Measurements from ENCODE around the gene ARL6IP1.
"Not testable (repeated sequence)": the region's sequence is repeated elsewhere in the genome, so short reads cannot be mapped to it uniquely, and the experiment has no call there.

The ARL6IP1 gene

DNA sequence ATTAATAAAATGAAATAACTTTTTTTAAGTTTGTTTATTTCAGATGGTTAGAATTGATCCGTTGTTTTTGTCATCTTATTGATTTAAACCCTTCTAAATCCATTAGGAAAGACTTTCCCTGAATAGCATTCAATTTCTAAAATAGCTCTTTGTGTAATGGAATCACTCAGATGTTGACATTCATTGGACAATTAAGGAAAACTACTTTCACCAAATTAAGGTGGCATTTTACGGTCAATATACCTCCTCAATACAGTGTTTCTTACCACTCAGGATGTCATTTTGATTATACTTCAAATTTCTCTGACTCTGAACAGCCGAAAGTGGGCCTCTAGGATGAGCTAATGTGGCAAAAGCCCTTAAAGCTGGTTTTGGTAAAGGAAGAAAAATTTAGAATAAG is 1.8 kb downstream of the ARL6IP1 start:
- no peak for DNase-seq (ENCODE audit: low read depth)

DNA sequence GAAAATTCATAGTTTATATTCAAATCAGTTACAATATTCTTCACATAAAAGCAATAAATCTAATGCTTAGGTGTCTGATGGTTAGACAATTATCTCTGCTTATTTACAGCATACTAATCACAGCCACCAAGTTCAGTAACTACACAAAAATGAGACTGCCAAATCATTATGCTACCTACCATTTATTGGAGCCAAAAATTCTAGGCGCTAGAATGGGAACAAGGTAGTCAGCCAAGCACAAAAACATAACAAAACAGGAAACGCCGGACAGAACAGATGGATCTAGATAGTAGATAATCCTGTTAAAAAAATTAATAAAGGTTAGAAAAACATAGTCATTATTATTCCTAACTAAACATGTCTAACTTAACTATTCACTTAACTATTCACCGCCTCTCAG is 3.6 kb downstream of the ARL6IP1 start:
- no peak for DNase-seq (ENCODE audit: low read depth)

DNA sequence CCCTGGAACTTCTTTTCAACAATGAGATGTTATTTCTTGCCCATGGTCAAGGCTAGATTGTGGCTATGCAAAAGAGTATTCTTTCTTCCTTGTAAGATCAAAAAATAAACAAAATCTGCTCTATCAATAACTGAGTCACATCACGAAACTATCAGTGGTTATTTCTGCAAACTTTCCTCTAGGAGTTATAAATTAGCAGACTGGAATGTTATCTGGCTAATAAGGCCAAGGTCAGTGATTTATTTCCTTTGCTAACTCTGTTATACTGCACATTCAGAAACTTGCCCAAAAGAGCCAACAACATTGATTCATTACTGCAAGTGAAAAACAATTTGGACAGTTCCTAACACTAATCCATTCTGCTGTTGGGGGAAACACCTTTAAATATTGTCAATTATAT is 5.0 kb downstream of the ARL6IP1 start:
- no peak for DNase-seq (ENCODE audit: low read depth)

DNA sequence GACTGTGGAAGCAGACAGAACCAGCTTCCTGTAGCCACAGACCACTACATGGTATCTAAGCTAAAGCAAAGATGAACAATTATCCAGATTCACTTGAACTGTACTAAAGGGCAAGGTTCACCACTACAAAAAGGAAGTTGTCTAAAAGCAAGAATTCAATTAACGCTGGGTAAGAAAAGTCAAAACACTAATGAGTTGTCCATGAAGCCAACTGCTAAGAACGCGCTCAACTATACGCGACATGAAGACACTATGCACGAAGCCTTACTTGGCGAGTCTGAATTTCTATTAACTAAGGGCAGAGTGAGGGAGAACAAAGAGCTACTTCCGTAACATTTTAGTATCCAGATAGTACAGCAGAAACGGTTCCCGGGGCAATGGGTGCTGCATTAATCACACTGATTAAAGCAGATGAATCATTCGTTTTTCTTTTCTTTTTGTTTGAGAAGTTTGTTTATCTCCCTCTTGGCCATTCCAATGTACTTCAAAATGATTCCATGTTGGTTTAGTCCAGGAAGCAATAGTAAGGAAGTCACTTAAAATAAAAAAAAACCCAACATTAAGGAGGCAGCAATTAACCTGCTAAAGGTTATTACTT is 8.4 kb downstream of the ARL6IP1 start:
- DNase-seq (ENCODE audit: low read depth): no peak

DNA sequence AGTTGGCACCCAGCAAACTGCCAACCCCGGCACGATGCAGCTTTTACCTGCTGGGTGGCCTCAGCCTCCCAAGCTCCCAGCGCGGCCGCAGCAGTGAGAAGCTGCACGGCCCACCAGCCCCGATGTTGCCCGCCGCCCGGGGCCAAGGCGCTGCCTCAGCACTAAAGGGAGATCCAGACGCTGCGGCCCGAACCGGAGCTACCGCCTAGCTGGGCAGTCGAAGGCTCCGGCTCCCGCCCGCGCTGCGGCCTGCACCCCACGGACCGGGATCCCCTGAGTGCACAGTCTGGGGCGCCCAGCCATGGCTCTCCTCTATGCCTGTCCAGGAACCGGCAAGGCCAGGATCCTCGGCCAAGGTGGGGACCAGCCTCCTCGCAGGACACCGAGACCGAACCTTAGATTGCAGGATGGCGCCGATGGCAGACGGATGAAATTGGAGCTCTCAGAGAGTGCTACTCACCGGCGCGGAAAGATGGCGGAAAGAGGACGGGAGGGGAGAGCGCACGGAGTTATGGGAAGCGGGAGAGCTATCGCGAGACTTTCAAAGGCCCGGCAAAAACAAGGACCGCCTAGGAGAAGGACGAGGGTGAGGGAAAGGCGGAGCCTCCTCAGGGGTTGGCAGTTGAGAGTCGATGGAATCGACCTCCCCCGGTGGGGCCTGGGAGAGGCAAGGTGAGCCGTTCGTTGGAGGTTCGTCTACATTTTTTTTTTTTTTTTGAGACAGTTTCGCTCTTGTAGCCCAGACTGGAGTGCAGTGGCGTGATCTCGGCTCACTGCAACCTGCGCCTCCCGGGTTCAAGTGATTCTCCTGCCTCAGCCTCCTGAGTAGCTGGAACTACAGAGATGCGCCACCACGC is 11.3 kb downstream of the ARL6IP1 start, which contains the start of gene RPS15A:
TSS of gene RPS15A (minus strand) at position 485 of the 857 bp plus-strand sequence. CDS start 1,221 bp downstream, outside the sequence.
- DNase-seq (ENCODE audit: low read depth): peak; percentile 93

DNA sequence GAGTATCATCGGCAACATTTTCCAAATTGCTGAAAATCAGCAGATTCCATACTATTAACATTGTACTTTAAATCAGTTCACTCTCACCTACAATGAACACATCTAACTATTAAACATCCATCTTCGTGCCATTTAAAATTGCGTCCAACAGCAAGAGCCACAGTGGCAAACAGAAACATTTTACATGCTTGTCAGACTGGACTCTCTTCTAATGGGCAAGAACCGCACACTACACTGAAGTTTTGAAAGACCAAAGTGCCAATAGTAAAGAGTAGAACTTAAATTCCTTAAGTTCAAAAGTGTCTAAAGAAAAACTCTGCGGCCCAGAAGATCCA is 11.9 kb downstream of the ARL6IP1 start:
- DNase-seq (ENCODE audit: low read depth): no peak

DNA sequence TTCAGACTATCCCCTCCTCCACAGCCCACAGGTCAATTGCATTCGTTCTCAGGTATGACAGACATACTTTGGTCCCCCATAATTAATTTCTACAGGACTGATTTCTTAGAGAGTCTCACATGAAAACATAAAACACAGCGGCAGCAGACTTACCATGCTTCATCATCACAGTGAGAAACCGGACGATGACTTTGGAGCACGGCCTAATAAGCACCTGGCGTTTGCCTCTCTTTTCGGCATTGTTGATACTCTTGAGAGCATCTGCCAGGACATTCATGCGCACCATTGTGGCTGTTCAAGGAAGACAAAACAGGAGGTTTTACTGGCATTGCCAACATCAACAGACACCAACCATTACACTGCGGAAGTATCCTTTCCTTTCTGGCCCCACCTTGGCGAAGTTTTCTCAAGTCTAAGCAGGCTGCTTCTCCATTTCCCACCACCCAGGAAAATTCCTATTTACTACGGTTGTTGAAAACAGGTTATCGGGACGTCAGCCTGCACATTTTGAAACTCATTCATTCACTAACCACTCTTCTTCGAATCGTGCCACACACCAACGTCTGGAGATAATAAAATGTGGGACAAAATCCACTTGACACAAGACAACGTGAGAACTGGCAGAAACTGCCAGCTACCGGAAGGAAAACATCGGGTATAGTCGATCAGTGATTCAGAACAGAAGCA is 12.4 kb downstream of the ARL6IP1 start:
- no peak for DNase-seq (ENCODE audit: low read depth)

DNA sequence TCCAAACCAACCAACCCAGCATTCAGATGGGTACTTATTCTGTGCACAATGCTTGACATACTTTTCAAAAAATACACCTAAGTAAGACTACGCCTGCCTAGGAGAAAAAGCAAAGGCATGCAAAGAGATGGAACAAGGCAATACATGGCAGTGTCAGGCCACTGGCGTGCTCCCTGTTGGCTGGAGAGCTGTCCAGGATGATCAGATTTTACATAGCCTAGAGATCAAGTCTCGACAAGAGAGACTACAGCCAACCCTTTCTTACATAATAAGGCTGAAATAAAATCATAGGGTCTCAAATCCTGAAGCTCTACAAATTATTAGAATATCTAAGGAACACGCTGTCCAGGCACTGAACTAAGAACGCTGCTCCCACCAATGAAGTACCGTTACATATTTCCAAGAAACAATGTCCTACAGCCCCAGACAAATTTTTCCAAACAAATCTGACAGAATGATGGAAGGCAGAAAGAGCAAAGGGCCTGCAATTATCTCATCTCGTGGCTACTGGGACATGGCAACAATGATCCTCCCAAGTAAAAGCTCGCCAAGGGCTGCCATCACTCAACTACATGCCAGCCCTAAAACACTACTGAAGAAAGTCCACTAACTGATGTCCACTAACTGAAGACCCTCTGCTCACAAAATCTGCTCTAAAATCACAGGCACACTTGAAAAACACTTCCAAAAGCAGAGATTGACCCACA is 16.3 kb downstream of the ARL6IP1 start:
- DNase-seq (ENCODE audit: low read depth): no peak

DNA sequence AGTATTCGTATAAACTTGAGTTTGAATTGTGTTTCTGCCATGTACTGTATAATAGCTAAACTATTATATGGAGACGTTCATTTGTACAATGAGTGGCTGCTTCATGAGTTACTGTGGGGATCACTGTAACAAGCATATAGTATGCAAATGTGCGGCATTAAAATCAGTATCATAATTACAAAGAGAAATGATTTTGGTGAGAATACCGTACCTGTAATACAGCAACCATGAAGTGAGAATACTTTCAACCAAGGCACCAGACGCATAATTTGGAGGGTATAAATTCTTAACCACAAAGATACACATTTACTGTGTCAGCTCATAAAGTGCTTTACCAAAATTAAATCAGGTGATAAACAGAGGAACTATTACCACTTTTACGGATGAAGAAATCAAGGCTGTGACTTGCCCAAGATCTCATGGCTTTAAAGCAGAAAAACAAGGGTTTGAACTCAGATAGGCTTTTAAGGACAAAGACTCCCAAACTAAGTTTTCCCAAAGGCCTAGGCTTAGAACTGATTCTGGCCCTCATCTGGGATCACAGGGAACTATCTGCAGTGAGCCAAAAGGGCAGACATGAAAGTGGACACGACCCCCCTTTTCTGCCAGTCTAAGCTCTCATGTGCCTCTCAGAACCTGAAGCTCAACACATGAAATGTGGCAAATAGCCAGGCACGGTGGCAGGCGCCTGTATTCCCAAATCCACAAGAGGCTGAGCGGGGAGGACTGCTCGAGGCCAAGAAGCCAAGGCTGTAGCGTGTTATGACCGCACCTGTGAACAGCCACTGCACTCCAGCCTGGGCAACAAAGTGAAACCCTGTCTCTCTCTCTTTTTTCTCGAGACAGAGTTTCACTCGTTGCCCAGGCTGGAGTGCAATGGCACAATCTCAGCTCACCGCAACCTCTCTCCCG is 17.7 kb downstream of the ARL6IP1 start:
- no peak for DNase-seq (ENCODE audit: low read depth)

DNA sequence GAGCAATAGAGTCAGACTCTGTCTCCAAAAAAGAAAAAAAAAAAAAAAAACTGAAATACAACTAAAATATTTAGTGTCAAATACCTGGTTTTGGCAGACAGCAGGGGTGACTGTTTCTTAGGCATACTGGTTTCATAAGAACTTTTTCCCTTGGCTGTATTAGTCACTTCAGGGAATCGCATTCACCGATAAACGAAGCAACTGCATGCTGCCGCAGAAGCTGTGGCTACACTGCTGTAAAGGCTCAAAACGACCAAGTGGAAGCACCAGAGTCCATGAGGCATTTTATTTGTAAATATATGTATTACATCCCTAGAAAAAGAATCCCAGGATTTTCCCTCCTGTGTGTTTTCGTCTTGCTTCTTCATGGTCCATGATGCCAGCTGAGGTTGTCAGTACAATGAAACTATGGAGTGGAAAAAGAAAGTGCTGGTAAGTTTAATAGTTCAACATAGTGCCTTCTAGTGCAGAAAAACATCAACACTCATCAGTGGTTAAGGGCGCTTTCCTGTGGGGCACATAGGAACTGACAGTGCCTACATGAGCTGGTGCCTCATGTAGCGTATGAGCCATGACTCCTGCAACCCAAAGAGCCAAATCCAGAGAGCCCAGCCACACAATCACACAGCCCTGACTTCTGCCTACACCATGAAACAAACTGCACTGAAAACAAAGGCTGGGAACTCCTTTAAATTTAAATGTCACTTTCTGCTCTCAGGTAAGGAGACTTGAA is 18.5 kb downstream of the ARL6IP1 start:
- DNase-seq (ENCODE audit: low read depth): no peak

DNA sequence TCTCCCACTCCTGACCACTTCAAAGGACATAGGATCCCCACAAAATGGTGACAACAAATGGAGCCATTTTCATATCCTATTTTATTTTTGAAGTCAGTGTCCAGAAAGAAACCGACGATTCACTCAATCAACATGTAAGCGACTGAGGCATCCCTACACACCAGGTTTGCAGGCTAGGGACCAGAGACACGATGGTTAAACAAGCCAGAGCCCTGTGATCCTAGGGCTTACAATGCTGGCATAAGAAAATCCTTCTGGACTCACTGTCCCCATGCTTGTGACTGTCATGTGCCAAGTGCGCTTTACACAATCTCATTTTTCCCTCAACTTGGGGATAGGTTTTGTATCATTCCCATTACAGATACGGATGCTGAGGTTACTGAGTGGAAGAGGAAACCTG is 20.1 kb downstream of the ARL6IP1 start:
- DNase-seq (ENCODE audit: low read depth): not testable (repeated sequence)

DNA sequence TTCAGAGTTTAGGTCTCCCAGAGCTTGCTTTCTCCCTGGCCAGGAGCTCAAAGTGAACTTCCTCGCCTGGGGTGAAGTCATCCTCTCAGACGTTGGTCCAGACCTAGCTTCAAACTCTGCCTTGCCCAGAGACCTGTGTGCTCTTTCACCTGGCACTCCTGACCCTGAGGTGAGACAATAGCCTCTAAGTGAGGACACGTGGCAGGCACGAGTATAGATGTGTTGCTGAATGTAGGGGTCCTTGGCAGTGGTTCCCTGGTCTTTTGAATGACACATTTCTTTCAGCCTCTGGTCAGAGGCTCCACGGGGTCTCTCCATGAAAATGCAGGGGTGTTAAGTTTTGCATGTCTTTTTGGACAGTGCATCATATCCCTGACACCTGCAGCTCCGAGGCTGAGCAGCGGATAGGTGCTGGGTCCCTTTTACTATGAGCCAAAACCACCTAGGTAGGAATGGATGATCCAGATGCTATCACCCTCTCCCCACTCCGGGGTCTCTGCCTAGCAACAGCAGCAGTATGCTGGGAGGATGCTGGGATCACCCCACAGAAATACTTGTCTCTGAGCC is 20.8 kb downstream of the ARL6IP1 start:
- not testable (repeated sequence) for DNase-seq (ENCODE audit: low read depth)

DNA sequence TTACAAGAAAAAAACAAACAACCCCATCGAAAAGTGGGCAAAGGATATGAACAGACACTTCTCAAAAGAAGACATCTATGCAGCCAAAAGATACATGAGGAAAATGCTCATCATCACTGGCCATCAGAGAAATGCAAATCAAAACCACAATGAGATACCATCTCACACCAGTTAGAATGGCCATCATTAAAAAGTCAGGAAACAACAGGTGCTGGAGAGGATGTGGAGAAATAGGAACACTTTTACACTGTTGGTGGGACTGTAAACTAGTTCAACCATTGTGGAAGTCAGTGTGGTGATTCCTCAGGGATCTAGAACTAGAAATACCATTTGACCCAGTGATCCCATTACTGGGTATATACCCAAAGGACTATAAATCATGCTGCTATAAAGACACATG is 23.7 kb downstream of the ARL6IP1 start:
- not testable (repeated sequence) for DNase-seq (ENCODE audit: low read depth)

DNA sequence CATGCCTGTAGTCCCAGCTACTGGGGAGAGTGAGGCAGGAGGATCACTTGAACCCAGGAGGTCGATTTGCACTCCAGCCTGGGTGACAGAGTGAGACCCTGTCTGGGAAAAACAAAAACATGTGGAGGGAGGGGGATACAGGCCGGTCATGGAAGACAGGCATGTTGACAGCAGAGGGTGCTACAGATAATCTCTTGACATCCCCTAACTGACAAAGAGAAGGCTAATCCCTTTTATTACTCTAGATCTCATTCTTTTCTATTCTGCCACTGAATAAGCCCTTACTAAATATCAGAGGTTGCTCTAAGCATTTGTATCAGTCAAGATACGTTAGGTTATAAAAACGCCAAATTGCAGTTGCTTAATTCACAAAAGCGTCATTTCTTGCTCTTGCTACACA is 25.0 kb downstream of the ARL6IP1 start:
- not testable (repeated sequence) for DNase-seq (ENCODE audit: low read depth)

DNA sequence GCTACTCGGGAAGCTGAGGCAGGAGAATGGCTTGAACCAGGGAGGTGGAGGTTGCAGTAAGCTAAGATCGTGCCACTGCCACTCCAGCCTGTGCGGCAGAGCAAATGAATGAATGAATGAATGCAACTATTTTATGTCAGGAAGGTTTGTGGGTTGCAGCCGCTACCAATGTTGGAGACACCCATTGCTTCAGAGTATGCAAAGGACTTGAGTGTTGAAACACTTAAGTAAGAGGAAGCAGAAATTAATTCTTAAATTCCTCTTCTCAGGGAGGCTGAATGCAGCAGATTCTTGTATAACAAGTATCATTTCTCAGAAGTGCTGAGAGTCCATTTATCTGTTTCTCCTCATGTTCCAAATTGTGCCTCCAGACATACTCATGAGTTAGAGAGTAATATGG is 26.7 kb downstream of the ARL6IP1 start:
- not testable (repeated sequence) for DNase-seq (ENCODE audit: low read depth)

DNA sequence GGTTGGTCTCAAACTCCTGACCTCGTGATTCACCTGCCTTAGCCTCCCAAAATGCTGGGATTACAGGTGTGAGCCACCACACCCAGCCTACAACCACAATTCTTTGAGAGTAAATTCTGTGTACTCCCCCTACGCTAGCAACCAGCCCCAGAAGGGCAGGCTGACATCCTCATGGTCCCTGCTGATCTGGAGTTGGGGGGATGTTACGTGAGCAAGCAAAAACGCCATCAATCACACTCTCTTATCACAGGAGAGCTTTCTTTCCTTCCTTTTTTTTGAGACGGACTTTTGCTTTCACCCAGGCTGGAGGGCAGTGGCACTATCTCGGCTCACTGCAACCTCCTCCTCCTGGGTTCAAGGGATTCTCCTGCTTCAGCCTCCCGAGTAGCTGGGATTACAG is 29.2 kb downstream of the ARL6IP1 start:
- not testable (repeated sequence) for DNase-seq (ENCODE audit: low read depth)

DNA sequence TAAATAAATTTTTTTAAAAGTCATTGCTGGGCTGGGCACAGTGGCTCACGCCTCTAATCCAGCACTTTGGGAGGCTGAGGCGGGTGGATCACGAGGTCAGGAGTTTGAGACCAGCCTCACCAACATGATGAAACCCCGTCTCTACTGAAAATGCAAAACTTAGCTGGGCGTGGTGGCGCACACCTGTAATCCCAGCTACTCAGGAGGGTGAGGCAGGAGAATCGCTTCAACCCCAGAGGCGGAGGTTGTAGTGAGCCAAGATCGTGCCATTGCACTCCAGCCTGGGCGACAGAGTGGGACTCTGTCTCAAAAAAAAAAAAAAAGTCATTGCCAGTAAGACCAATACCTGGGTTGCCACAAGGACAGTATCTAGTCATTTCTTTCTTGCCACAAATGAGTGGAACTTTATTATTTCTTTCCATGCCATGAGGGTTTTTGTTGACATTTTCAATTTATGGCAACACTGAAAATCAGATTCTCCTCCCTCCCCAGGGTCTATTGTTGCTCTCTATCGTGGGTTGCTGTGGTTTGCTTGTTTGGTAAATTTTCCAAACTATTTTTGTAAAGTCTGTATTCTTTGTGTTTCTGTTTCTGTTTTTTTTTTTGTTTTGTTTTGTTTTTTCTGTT is 30.9 kb downstream of the ARL6IP1 start:
- DNase-seq (ENCODE audit: low read depth): not testable (repeated sequence)

DNA sequence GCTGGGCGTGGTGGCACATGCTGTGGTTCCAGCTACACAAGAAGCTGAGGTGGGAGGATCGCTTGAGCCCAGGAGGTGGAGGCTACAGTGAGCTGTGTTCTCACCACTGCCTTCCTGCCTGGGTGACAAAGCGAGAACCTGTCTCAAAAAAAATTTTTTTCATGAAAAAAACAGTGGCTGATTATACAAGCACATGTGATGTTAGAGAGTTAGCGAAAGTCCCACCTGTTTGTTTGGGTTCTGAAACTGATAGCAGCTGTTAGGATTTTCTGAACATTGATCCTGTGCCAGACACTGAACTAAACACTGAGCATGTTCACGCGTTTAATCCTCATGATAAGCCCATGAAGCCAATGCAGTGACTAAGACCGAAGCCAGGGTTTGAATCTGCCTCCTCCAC is 34.1 kb downstream of the ARL6IP1 start:
- DNase-seq (ENCODE audit: low read depth): not testable (repeated sequence)

DNA sequence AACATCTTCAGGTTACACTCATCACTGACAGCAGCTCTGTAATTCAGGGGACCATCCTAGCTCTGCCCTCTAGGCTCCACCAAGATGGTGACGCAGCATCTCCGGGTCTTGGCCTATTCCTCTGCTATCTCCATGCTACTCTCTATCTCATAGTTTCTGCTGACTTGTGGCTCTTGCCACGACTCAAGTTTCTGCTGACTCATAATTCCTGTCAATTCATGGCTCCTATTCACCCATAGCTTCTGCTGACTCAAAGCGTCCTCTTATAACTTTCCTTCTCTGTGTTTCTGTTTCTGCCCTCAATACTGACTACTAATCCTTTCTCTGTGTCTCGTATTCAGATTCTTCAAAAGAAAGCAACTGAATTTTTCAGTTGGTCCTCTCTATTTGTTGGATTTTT is 38.6 kb downstream of the ARL6IP1 start:
- not testable (repeated sequence) for DNase-seq (ENCODE audit: low read depth)

Data from non-pigmented ciliary epithelial cell (primary cell).